Activated T-cell treated with anti-CD3 and anti-CD28 coated beads, Interleukin-2, amount 50 U/mL, for 72 hours (primary cell): ENCODE results near the gene UBQLN4. TPM values are rescaled to one million over a fixed set of nuclear protein-coding genes. Genes with fewer than 3 reads are reported as not detected.

ENCODE experiments used
- ATAC-seq, 2 donors: fragments of 150-1000 bp; cut with Tn5 transposase; replicated peaks in 1 of 2; 2 replicates each; pipeline ENCODE4 v1.10.0; 2021; ENCODE audit warnings: moderate library complexity in 2 of 2, mild to moderate bottlenecking in 1 of 2
- DNase-seq, 2 donors: peaks; one replicate each; pipeline ENCODE4 v3.0.0; 2021 to 2022; ENCODE audit warnings: mixed read lengths in 1 of 2
- H3K27ac Mint-ChIP-seq: one replicate; pipeline ENCODE4 v1.8.0; 2022; ENCODE audit warnings: mild to moderate bottlenecking, moderate library complexity, mixed read lengths
- H3K27me3 Mint-ChIP-seq: one replicate; pipeline ENCODE4 v1.8.0; 2022; ENCODE audit warnings: low read depth, mixed read lengths
- H3K36me3 Mint-ChIP-seq, 2 donors: one replicate each; pipeline ENCODE4 v1.8.0; 2022; ENCODE audit warnings: mixed read lengths in 2 of 2, mild to moderate bottlenecking in 1 of 2; ENCODE audit not compliant: insufficient read depth in 2 of 2
- H3K4me1 Mint-ChIP-seq: one replicate; pipeline ENCODE4 v1.8.0; 2022; ENCODE audit warnings: low read depth, mixed read lengths
- H3K4me3 Mint-ChIP-seq, 2 donors: one replicate each; pipeline ENCODE4 v1.8.0; 2022; ENCODE audit warnings: mild to moderate bottlenecking in 2 of 2, mixed read lengths in 2 of 2, moderate library complexity in 2 of 2
- H3K9me3 Mint-ChIP-seq, 2 donors: one replicate each; pipeline ENCODE4 v1.8.0; 2022; ENCODE audit warnings: mixed read lengths in 2 of 2
- total RNA-seq, 2 donors: library from RNA; stranded (reverse); gene quantifications; one replicate each; pipeline ENCODE4 v1.2.3, GENCODE V29; 2022

UBQLN4 gene
- total RNA-seq = 10 to 100 TPM; 31.4 to 42.6 TPM

DNA sequence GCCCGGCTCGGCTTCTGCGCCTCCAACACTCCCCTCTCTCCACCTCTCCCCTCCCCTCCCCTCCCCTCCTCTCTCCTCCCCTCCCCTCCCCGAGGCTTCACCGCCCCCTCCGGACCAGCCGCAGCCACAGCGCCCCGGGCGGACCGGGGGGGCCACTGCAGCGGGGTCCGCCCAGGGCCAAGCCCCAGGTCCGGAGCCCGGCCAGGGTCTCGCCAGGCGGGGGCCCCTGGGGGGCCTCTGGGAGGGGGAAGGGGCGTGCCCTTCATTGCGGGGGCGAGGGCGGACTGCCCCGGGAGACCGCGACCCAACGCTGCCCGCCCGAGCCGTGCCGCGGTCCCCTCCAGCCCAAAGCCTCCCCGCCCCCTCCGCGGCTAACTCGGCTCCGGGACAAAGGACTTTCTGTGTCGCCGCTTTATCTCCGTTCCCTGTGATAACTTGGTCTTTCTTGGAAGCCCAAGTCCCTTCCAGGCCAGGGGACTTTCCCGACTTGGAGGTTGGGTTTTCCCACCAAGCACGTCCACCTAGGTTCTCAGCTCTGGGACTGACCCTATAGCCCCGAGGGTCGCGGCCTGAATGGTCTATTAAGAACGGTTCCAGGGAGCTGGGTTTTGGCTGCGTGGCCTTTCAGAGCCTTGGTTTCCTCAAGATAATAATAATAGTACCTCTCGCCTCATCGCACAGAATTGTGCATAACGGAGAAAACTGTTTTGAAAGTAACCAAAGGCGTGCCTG lies at the start of gene UBQLN4:
Gene UBQLN4 (minus strand): TSS at position 31 of the 732 bp plus-strand sequence. CDS start 97 bp downstream, outside the sequence.
- H3K36me3 Mint-ChIP-seq = peaks cover 2 to 5% of the 10 kb centered on the region in 2 donors
- peak; percentile 71 to 74 for ATAC-seq
- H3K27me3 Mint-ChIP-seq = no peaks in the 10 kb centered on the region
- H3K9me3 Mint-ChIP-seq = no peaks in the 10 kb centered on the region
- peaks cover 34% of the 10 kb centered on the region for H3K4me1 Mint-ChIP-seq
- peak; percentile 90 for DNase-seq
- H3K4me3 Mint-ChIP-seq = peak within 1 kb of the TSS; percentile 98 to 99
- H3K27ac Mint-ChIP-seq = peak within 1 kb of the TSS; percentile 96

DNA sequence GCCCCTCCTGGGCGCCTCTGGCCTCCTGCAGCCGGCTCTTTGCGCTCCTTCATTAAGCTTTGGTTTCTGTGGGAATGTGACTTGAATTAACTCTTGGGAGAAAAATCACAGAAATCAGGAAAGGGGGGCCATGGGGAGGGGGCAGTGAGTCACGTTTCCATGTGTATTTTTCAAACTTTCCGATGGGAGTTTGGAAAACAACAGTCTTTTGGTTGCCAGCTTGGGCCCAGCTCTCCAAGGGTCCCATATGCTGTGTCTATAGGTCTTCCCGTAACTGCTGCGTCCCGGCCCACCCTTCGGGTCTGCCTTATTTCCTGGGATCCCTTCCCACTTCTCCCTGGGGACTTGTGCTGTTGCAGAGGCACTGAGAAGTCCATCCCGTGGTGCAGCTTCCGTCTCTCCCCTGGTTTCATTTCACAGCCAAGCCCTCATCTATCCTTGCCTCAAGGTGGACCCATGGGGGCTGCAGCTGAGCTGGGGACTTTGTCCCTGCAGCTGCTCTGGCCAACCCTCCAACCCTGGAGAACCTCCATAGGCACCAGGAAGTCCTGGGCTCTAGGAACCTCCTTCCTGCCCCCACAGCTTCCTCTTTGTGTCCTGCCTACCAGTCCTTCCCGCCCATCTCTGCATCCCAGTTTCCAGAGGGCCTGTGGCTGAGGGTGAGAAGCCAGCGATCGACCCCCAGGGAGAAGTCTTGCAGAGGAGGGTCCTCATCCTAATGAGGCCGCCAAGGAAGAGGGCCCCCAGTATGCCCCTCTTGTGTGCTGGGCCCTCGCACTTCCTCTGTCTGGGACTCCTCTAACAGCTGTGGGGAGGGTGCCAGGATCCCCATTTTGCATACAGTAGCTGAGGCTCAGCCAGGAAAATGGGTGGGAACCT lies 49.3 kb upstream of the UBQLN4 start:
- Mint-ChIP-seq H3K4me1 (peaks cover 89% of the 10 kb centered on the region), H3K4me3 (no peak overlapping the region)
- DNase-seq = no peak

DNA sequence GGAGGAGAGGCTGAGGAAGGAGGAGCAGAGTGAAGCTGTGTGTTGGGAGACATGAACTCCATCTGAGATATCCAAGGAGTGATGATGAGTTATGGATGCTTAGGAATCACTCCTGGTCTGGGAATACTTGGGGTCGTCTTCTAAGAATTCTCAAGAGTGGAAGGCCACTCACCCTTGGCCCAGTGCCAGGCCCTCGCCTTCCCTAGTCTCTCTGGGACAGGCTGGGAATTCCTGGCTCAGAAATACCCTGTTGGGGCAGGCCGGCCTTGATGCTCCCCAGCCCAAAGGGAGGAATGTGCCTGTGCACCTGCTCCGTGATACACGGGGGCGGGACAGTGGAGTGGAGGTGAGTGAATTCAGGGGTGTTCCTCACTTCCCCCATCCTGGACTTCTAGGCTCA lies 48.3 kb upstream of the UBQLN4 start:
- Mint-ChIP-seq H3K4me1 (peaks cover 89% of the 10 kb centered on the region), H3K27me3 (no peaks in the 10 kb centered on the region), H3K27ac (peak overlapping the region; percentile 12), H3K36me3 (peaks cover 1 to 3% of the 10 kb centered on the region in 2 donors), H3K9me3 (no peaks in the 10 kb centered on the region), H3K4me3 (no peak overlapping the region)
- no peak for ATAC-seq
- DNase-seq = no peak

More for the DNA sequence above, 49.3 kb upstream of the UBQLN4 start:
- Mint-ChIP-seq H3K36me3 (peaks cover 0 to 3% of the 10 kb centered on the region in 2 donors), H3K27ac (no peak overlapping the region), H3K9me3 (no peaks in the 10 kb centered on the region), H3K27me3 (no peaks in the 10 kb centered on the region)
- ATAC-seq = no peak

DNA sequence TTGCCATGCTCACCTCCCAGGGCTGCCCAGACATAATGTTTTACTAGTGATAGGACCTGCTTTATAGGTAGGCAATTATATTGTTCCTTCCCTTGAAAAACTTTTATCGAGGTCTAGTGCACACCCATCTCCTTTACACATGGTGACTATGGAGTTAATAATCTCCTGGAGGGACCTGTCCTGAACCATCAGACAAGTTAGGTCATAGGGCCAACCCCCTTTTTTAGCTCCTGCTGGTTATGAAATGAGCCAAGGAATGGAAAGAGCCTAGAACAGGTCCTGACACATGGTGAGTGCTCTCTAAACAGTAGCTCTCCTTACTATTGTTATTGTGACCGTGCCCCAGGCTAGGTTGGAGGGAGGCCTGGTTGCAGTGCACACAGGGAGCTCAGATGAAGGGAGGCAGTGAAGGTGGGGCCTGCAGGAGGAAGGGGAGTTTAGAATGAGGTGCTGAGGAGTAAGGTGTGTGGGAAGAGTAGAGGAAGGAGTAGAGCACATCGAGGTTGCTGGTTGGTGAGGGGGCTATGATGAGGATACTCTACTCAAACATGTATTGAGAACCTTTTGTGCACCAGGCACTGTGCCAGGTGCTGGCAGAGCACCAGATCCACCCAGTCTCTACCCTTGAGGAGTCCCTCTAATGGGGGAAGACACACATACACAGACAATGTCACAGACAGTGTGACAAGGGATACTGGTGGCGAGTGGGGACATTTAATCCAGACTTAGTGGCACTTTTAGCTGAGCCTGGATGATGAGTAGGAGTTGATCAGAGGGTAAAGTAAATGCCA lies 46.8 kb upstream of the UBQLN4 start:
- Mint-ChIP-seq H3K27me3 (peaks cover 8% of the 10 kb centered on the region), H3K4me1 (peaks cover 90% of the 10 kb centered on the region), H3K9me3 (no peaks in the 10 kb centered on the region), H3K36me3 (peaks cover 2 to 3% of the 10 kb centered on the region in 2 donors), H3K4me3 (peak overlapping the region in 1 of 2 donors; percentile 10), H3K27ac (no peak overlapping the region)
- ATAC-seq = no peak
- DNase-seq = peak in 1 of 2 donors; percentile 18

DNA sequence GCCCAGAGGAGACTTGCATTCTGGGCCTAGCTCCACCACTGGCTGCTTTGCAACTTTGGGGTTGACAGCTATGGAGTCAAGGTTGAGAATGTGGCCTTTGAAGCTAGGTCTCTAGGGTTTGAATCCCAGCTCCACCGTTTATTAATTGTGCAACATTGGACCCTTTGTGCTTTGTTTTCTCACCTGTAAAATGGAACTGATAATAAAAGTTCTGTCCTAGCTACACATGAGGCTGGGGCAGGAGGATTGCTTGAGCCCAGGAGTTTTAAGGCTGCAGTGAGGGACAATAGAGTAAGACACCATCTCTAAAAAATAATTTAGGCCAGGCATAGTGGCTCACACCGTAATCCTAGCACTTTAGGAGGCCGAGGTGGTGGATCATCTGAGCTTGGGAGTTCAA lies 45.7 kb upstream of the UBQLN4 start:
- H3K4me3 Mint-ChIP-seq = no peak overlapping the region
- peaks cover 83% of the 10 kb centered on the region for H3K4me1 Mint-ChIP-seq
- peaks cover 15% of the 10 kb centered on the region for H3K27me3 Mint-ChIP-seq
- ATAC-seq (no peak), DNase-seq (no peak)
- H3K36me3 Mint-ChIP-seq = peaks cover 2 to 3% of the 10 kb centered on the region in 2 donors
- H3K27ac Mint-ChIP-seq = no peak overlapping the region
- no peaks in the 10 kb centered on the region for H3K9me3 Mint-ChIP-seq

DNA sequence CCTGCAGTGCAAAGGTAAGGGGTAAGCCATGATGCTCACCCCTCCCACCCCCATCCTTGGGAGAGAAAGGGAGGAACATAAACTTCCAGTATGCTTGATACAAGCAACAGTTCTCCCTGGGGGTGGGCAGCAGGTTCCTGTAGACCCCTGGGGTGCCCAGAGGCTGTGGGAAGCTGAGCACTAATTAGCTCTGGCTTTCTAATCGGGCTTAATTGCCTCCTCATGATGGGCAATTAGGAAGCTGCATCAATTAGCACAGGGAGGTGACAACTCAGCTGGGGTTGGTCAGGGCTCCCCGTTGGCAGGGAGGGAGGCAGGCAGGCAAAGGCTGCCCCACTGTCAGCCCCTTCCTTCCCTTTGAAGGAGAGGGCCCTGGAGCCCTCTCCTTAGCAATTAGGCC lies 45.2 kb upstream of the UBQLN4 start:
- no peak for ATAC-seq
- no peaks in the 10 kb centered on the region for H3K9me3 Mint-ChIP-seq
- H3K27me3 Mint-ChIP-seq = peaks cover 20% of the 10 kb centered on the region
- peaks cover 78% of the 10 kb centered on the region for H3K4me1 Mint-ChIP-seq
- no peak for DNase-seq
- peaks cover 2 to 3% of the 10 kb centered on the region in 2 donors for H3K36me3 Mint-ChIP-seq
- peak overlapping the region; percentile 33 to 81 for H3K4me3 Mint-ChIP-seq
- H3K27ac Mint-ChIP-seq = no peak overlapping the region

DNA sequence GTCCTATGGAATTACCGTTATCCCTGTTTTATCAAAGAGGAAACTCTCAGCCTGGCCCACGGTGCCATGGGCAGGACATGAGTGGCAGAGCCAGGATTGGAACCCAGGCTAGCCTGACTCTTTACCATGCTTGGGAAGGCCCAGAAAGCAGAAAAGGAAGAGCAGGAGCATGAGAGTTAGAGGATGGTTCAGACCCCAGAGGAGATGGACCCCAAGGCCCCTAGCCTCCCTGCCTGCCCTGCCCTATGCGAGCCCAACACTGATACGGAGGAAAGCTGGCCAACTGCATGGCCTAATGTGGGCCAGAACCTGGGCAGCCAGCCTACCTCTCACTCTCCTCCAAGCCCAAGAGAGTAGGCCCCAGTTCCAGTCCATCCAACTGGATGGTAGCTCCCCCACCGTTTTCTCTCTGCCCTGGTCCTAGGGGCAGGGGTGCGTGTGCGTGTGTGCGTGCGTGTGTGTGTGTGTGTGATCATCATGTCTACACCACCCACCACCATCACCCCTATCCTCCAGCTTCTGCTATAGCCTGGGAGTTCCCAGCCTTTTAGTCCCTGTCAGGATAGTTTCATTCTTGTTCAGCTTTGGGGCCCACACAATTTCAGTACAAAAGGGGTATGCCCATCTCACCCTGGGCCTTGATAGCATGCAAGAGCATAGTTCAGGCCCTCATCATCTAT lies 44.0 kb upstream of the UBQLN4 start:
- Mint-ChIP-seq H3K36me3 (peaks cover 2 to 3% of the 10 kb centered on the region in 2 donors), H3K4me1 (peaks cover 67% of the 10 kb centered on the region), H3K27ac (peak overlapping the region; percentile 61), H3K9me3 (no peaks in the 10 kb centered on the region), H3K27me3 (peaks cover 26% of the 10 kb centered on the region), H3K4me3 (peak overlapping the region; percentile 33 to 81)
- ATAC-seq = peak; percentile 46 to 50
- DNase-seq = peak; percentile 73 to 81

DNA sequence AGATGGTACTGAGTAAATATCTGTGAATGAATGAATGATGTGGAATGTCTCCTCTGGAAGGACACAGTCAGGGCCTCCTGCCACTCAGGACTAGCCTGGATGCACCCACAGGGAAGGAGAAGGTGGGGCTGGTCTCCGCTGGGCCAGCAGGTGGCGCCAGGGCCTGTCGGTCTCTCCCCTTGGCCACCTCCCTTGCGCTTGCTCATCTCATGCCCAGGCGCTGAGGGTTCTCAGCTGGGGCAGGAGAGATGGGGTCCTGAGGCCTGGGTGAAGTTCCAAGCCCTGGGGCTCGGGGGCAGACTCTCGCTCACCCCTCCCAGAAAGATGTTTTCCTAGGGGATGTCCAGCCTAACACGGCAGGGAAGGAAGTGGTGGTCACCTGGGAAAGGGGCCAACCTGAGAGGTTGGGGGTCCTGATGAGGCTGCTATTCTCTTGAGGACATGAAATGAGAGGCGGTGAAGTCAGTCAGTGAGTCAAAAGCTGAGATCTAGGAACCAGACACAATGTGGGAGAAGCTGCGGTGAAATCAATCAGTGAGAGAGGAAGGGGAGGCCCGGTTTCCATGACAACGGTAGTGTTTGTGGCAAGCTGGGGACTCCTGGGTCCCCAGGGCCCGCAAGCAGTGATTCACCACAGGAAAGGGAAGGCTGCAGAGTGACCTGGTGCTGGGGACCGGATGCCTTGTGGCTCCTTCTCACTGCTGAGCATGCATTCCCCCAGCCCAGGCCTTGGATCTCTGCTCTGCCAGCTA lies 43.2 kb upstream of the UBQLN4 start:
- ATAC-seq (peak; percentile 84 to 88), DNase-seq (peak; percentile 94 to 97)
- peaks cover 2 to 3% of the 10 kb centered on the region in 2 donors for H3K36me3 Mint-ChIP-seq
- H3K27me3 Mint-ChIP-seq = peaks cover 26% of the 10 kb centered on the region
- H3K4me3 Mint-ChIP-seq = peak overlapping the region; percentile 33 to 81
- peak overlapping the region; percentile 61 for H3K27ac Mint-ChIP-seq
- peaks cover 63% of the 10 kb centered on the region for H3K4me1 Mint-ChIP-seq
- H3K9me3 Mint-ChIP-seq = no peaks in the 10 kb centered on the region

GRCh38 chr1:156095906-156096508 lies 42.4 kb upstream of the UBQLN4 start:
- DNase-seq (no peak), ATAC-seq (no peak)
- peaks cover 54% of the 10 kb centered on the region for H3K4me1 Mint-ChIP-seq
- H3K9me3 Mint-ChIP-seq = no peaks in the 10 kb centered on the region
- H3K4me3 Mint-ChIP-seq = peak overlapping the region; percentile 33 to 81
- H3K27me3 Mint-ChIP-seq = peaks cover 26% of the 10 kb centered on the region
- peaks cover 2 to 3% of the 10 kb centered on the region in 2 donors for H3K36me3 Mint-ChIP-seq
- H3K27ac Mint-ChIP-seq = peak overlapping the region; percentile 61

GRCh38 chr1:156091610-156092009 lies 38.0 kb upstream of the UBQLN4 start:
- Mint-ChIP-seq H3K36me3 (no peaks in the 10 kb centered on the region), H3K4me3 (no peak overlapping the region), H3K27me3 (peaks cover 42% of the 10 kb centered on the region), H3K4me1 (peaks cover 16% of the 10 kb centered on the region), H3K27ac (no peak overlapping the region), H3K9me3 (no peaks in the 10 kb centered on the region)
- no peak for DNase-seq
- no peak for ATAC-seq

DNA sequence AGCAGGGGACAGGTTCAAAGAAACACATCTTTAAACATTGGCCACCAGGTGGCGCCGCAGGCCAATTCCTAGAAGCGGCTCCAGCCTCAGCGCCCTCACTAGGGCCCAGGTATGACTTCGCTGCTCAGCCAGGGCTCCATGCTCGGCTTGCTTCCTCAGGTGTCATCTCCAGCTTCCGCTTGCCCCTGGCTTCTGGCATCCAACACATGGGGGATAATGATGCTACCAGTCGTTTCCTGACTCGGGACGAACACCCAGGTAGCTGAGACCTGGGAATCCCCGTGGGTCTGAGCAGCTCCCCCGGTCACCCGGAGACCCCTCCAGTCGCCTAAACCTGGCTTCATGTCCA lies 37.2 kb upstream of the UBQLN4 start:
- Mint-ChIP-seq H3K27ac (no peak overlapping the region), H3K4me1 (peaks cover 8% of the 10 kb centered on the region), H3K9me3 (no peaks in the 10 kb centered on the region), H3K4me3 (no peak overlapping the region), H3K27me3 (peaks cover 45% of the 10 kb centered on the region), H3K36me3 (no peaks in the 10 kb centered on the region)
- ATAC-seq (peak; percentile 95 to 98), DNase-seq (peak; percentile 88 to 91)
